NCI-H2196 treated with DMSO at 0.1 percent for 48 hours (cell line): ENCODE data around the gene LMO1.

Experiments
- DNase-seq: peaks from one replicate; lab custom pipeline; 2025; ENCODE audit not compliant: unreplicated experiment; lab: John Stamatoyannopoulos, UW

Gene LMO1

GRCh38 chr11:8266246-8267241 is 2.9 kb upstream of the LMO1 start:
- DNase-seq: no peak

GRCh38 chr11:8265681-8266241 is 2.1 kb upstream of the LMO1 start:
- no peak for DNase-seq

GRCh38 chr11:8263109-8263768 is 439 bp downstream of the LMO1 start:
- no peak for DNase-seq

GRCh38 chr11:8262552-8263108 is 1.0 kb downstream of the LMO1 start:
- peak; percentile 17 for DNase-seq

GRCh38 chr11:8261921-8262551 is 1.6 kb downstream of the LMO1 start:
- no peak for DNase-seq

DNA sequence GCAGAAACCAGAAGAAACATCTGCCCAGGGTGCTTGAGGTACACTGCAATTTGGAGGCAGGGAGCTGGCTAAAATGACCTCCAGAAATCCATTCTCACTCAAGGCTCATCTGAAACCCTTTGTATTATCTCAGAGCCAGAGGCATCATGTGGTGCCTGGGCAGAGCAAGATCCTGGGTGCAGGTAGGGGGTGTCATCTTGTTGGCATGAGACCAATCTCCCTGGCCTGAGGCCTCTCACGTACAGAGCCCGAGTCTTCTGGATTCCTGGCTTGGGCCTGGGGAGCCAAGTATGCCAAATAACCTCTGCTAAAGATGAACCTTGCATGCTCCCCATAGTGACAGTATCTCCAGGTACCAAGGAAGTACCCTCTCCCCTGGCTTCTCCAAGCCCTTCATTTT is 2.4 kb downstream of the LMO1 start:
- DNase-seq: no peak

- DNase-seq: no peak
Observed at GRCh38 chr11:8260202-8260966, 3.3 kb downstream of the LMO1 start.

DNA sequence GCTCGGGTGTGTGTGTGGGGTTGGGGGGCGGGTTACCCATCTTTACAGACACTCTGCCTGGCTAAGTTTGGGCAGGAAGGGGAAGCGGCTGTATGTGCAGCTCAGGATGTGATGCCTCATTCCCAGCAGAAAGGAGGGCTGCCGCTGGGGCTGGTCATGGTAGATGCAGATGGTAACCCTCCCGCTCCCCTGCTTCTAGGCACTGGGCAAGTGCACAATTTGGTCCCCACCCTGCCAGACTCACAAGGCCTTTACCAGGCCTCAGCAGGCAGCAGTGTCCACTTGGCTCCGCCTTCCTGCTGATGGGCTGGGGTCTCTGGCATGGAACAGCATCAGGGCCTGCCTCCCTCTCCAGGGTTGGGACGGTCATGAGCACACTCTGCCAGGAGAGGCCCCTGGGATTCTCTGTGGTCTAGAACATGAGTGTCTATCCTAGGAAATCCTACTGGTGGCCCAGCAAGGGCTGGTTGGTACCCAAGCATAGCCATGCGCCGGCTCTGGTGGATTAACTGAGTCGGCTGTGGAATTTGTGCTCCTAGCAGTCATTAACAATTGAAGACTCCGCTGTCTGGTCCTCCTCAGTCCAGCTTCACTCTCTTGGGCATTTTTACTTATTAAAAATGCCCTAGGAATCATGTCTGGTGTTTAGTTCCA is 4.2 kb downstream of the LMO1 start:
- DNase-seq: no peak

- no peak for DNase-seq
Observed at GRCh38 chr11:8258784-8259183, 4.9 kb downstream of the LMO1 start.

DNA sequence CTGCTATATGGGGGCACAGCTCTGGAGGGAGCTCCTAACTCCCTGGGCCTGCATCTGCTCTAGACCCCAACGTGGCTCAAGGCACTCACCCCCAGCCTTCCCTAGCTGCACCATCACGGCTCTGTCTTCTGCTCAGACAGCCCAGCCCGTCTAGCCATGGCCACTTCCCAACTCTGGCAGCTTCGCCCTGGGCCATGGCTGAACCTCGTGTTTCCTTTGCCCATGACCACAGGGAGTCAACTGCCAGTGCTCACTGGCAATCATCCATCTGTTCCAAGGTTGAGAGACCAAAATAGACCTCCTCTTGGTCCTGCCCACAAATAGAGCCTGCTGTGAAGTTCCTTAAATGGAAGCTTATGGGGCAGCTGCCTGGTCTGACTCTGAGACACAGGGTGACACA is 5.4 kb downstream of the LMO1 start:
- DNase-seq: no peak

GRCh38 chr11:8257003-8257664 is 6.5 kb downstream of the LMO1 start:
- no peak for DNase-seq

DNA sequence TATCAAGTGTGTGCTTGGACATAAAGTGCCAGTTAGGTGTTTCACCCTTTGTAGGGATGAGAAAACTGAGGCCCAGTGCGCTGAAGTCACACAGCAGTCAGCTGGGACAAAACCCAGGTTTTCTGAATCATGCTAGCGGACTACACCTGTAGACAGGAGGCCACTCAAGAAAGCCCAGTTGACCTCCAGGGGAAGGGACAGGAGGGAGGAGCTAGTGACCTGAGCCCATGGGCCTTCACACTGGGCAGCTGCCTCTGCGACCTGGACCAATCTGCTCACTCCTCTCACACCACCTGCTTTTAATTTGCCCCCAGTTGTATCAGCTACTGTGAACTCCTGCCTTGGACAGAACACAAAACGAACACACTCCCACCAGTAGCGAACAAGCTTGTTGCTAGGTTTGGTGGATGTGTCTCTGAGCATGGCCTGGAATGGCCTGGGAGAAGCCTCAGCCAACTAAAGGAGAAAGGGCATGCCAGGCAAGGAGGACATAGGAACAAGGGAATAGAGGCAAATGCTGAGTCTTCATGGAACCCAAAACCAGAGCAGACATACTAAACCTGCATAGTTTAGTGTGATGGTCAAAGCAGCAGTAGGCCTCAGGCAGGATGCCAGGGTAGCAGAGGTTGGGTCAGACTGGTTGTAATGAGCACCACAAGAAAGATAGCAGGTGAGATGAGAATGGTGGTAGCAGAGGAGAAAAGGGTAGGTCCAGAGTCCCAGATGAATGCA is 7.2 kb downstream of the LMO1 start:
- DNase-seq: no peak

- no peak for DNase-seq
Observed at GRCh38 chr11:8253566-8253965, 10.1 kb downstream of the LMO1 start.

GRCh38 chr11:8252946-8253345 is 10.7 kb downstream of the LMO1 start:
- DNase-seq: no peak

DNA sequence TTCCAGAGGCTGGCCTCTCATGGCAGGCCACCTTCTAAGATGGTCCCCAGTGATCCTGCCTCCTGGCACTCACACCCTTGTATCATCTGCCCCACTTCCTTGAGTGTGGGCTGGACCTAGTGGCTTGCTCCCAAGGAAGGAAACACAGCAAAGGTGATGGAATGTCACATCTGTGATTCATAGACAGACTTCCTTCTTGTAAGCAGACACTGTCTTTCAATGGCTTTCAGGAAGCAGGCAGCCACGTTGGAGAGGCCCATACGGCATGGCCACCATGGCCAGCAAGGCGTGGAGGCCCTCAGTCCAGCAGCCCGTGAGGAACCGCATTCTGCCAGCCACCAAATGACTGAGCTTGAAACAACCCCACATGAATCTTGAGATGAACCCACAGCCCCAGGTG is 11.3 kb downstream of the LMO1 start:
- no peak for DNase-seq

DNA sequence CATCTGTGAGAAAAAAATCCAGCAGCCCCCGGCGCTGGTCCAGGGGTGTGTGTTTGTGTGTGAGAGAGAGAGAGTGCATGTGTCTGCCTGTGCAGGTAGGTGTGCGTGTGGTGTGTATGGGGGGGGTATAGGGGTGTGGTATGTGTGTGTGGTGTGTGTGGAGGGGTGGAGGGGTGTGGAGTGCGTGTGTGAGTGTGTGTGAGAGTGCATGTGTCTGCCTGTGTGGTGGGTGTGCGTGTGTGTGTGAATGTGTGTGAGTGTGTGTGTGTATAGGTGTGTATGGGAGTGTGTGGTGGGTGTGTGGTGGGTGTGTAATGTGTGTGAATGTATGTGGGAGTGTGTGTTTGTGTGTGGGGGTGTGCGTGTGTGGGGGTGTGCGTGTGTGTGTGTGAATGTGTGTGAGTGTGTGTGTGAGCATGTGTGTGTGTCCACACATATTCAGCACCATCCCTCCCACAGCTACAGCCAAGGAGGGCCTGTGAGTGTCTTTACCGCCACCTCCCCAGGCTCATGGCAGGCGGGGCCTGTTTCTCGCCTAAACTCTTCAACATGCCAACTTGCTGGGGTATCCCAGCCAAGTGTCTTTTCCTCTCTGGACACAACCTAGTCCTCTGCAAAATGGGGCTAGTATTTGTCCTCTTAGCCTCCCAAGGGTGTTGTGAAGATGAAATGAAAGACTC is 11.9 kb downstream of the LMO1 start:
- DNase-seq: no peak

GRCh38 chr11:8250981-8251615 is 12.6 kb downstream of the LMO1 start:
- DNase-seq: no peak

GRCh38 chr11:8250434-8250833 is 13.2 kb downstream of the LMO1 start:
- DNase-seq: no peak
